HepG2 (cell line): Measurements from ENCODE around the gene PIGL. TPM values are rescaled to one million over a fixed set of nuclear protein-coding genes. Genes with fewer than 3 reads are reported as not detected.

Experiments used
- ARNTL ChIP-seq: sonication (generic); formaldehyde crosslinking; IDR thresholded peaks from 2 replicates; pipeline ENCODE4 v1.4.0; 2020; ENCODE audit warnings: mild to moderate bottlenecking, missing genetic modification reagents
- ATF7 ChIP-seq, 2 experiments: fragments of 450-650 bp in 1 of 2; sonication (generic) in 1 of 2; formaldehyde crosslinking in 1 of 2; IDR thresholded peaks; 2 replicates each; pipeline versions ENCODE4 v1.4.0 to v1.6.1; 2016 to 2020; ENCODE audit warnings: antibody characterized with exemption in 1 of 2, mild to moderate bottlenecking in 1 of 2, missing genetic modification reagents in 1 of 2
- FIP1L1 ChIP-seq: fragments of 200-400 bp; formaldehyde crosslinking; IDR thresholded peaks from 2 replicates; pipeline ENCODE4 v1.6.1; 2018; ENCODE audit warnings: low read depth, mild to moderate bottlenecking, low read length, moderate library complexity, borderline replicate concordance; ENCODE audit not compliant: insufficient read depth
- GPN1 ChIP-seq: sonication (generic); formaldehyde crosslinking; IDR thresholded peaks from 2 replicates; pipeline ENCODE4 v1.5.1; 2020; ENCODE audit warnings: missing genetic modification reagents, borderline replicate concordance
- GRHL1 ChIP-seq: sonication (generic); formaldehyde crosslinking; conservative IDR thresholded peaks from 2 replicates; pipeline ENCODE4 v1.8.0; 2022; ENCODE audit warnings: missing genetic modification reagents
- HBP1 ChIP-seq: IDR thresholded peaks from 2 replicates; pipeline ENCODE4 v1.6.1; 2016; ENCODE audit warnings: low read depth, control low read depth
- MATR3 ChIP-seq: sonication (generic); formaldehyde crosslinking; IDR thresholded peaks from 2 replicates; pipeline ENCODE4 v1.4.0; 2020; ENCODE audit warnings: missing genetic modification reagents
- MAZ ChIP-seq, 2 experiments: sonication (generic) in 1 of 2; formaldehyde crosslinking in 1 of 2; IDR thresholded peaks; 2 replicates each; pipeline versions ENCODE4 v1.5.0 to v1.6.1; 2012 to 2020; ENCODE audit warnings: low read depth in 2 of 2, mild to moderate bottlenecking in 2 of 2, borderline replicate concordance in 1 of 2, improper control_type of control experiment in 1 of 2, low read length in 1 of 2, missing genetic modification reagents in 1 of 2, moderate library complexity in 1 of 2
- MXI1 ChIP-seq: IDR thresholded peaks from 3 replicates; pipeline ENCODE4 v1.6.1; 2012; ENCODE audit warnings: low read depth, low read length, inconsistent platforms, borderline replicate concordance
- PRDM15 ChIP-seq: sonication (generic); formaldehyde crosslinking; IDR thresholded peaks from 2 replicates; pipeline ENCODE4 v1.4.0; 2020; ENCODE audit warnings: missing genetic modification reagents
- SOX13 ChIP-seq, 3 experiments: fragments of 450-650 bp in 1 of 3; sonication (generic) in 1 of 3; formaldehyde crosslinking in 1 of 3; IDR thresholded peaks in 2 of 3; conservative IDR thresholded peaks in 1 of 3; 2 replicates each; pipeline versions ENCODE4 v1.5.0 to v1.6.1; 2016 to 2020; ENCODE audit warnings: antibody characterized with exemption in 1 of 3, mild to moderate bottlenecking in 1 of 3, missing compliant biosample characterization in 1 of 3, missing genetic modification reagents in 1 of 3, moderate library complexity in 1 of 3
- YEATS4 ChIP-seq: sonication (generic); formaldehyde crosslinking; IDR thresholded peaks from 2 replicates; pipeline ENCODE4 v1.4.0; 2020; ENCODE audit warnings: missing genetic modification reagents, borderline replicate concordance
- ZBTB7B ChIP-seq: sonication (generic); formaldehyde crosslinking; IDR thresholded peaks from 2 replicates; pipeline ENCODE4 v1.4.0; 2020; ENCODE audit warnings: missing genetic modification reagents
- ZEB1 ChIP-seq: IDR thresholded peaks from 2 replicates; pipeline ENCODE4 v1.6.1; 2012; ENCODE audit warnings: mild to moderate bottlenecking, low read depth, inconsistent platforms; ENCODE audit not compliant: insufficient replicate concordance
- ZNF143 ChIP-seq: sonication (generic); formaldehyde crosslinking; IDR thresholded peaks from 2 replicates; pipeline ENCODE4 v1.4.0; 2020; ENCODE audit warnings: missing genetic modification reagents
- ZNF230 ChIP-seq: sonication (generic); formaldehyde crosslinking; IDR thresholded peaks from 2 replicates; pipeline ENCODE4 v1.4.0; 2020; ENCODE audit warnings: mild to moderate bottlenecking, missing genetic modification reagents
- ZNF329 ChIP-seq: sonication (generic); formaldehyde crosslinking; IDR thresholded peaks from 2 replicates; pipeline ENCODE4 v1.9.0; 2021; ENCODE audit warnings: low read depth, mild to moderate bottlenecking, missing genetic modification reagents
- ZNF501 ChIP-seq: sonication (generic); formaldehyde crosslinking; IDR thresholded peaks from 2 replicates; pipeline ENCODE4 v1.5.1; 2020; ENCODE audit warnings: mild to moderate bottlenecking, moderate library complexity, missing genetic modification reagents
- ZNF784 ChIP-seq: sonication (generic); formaldehyde crosslinking; IDR thresholded peaks from 2 replicates; pipeline ENCODE4 v1.5.1; 2020; ENCODE audit warnings: missing genetic modification reagents, mild to moderate bottlenecking, borderline replicate concordance
- polyA plus RNA-seq, 8 experiments: library from polyadenylated mRNA; depleted of rRNA in 3 of 8; stranded (reverse) in 7 of 8; unstranded in 1 of 8; fragments of >200 nt; fragmentation: Illumina TruSeq in 4 of 8; extraction: Trizol in 4 of 8; gene quantifications; 2 replicates each; pipeline versions ENCODE4 v1.2.1 to v1.2.3, GENCODE V29; 2011 to 2016; ENCODE audit warnings: low read depth in 4 of 8, missing spikeins in 1 of 8, mixed read lengths in 1 of 8; ENCODE audit not compliant: insufficient read depth in 1 of 8
- total RNA-seq, 5 experiments: library from RNA; depleted of rRNA; stranded (reverse); fragments of >200 nt; fragmentation: Illumina TruSeq; extraction: Trizol; gene quantifications; 2 replicates each; pipeline ENCODE4 v1.2.3, GENCODE V29; 2016; ENCODE audit warnings: low read depth in 1 of 5

The PIGL gene
- total and polyA plus RNA-seq, 2 of the 13 experiments (the other 11 are each of a cell fraction or from before 2014, with no cell fraction given): 28.5 to 63.8 TPM

GRCh38 chr17:16217002-16217635, at the start of gene PIGL (continued):
- TF ChIP-seq ZNF784 (CRISPR knock-in tag) (peak; percentile 80), HBP1 (peak; percentile 87; the same call in 1 of the 2 replicates), YEATS4 (CRISPR knock-in tag) (peak; percentile 74), ZNF501 (peak; percentile 66), ZNF143 (CRISPR knock-in tag) (peak; percentile 66; the same call in 1 of the 2 replicates), ZNF230 (CRISPR knock-in tag) (peak; percentile 74; the same call in 1 of the 2 replicates), ZEB1 (peak; percentile 56), FIP1L1 (no peak), ZBTB7B (peak; percentile 66; the same call in 1 of the 2 replicates), MXI1 (peak; percentile 86; the same call in 1 of the 3 replicates), GPN1 (no peak), ARNTL (CRISPR knock-in tag) (no peak; the same call in 1 of the 2 replicates), ZNF329 (no peak), ATF7 (IDR thresholded peaks at IDR 0.05) (no peak), ATF7 (CRISPR knock-in tag; IDR thresholded peaks at IDR 0.05) (0 out of 2 replicates have a peak, but pooled peaks have one; percentile 19), MAZ (IDR thresholded peaks at IDR 0.05; ENCODE audit: borderline replicate concordance, low read depth, low read length) (peak; percentile 71; the same call in 1 of the 2 replicates), MAZ (CRISPR knock-in tag; IDR thresholded peaks at IDR 0.05; ENCODE audit: low read depth) (no peak; the same call in 1 of the 2 replicates), GRHL1 (CRISPR knock-in tag) (no peak), SOX13 (IDR thresholded peaks at IDR 0.05) (no peak), SOX13 (CRISPR knock-in tag; conservative IDR thresholded peaks at IDR 0.05 in 1 of 2, IDR thresholded peaks at IDR 0.05 in 1 of 2) (0 out of 4 replicates have a peak, but pooled peaks of 1 of the 2 experiments have one; percentile 39), MATR3 (no peak), PRDM15 (CRISPR knock-in tag) (0 out of 2 replicates have a peak, but pooled peaks have one; percentile 37)
